ENCODE results near the gene S1PR5.

DNA sequence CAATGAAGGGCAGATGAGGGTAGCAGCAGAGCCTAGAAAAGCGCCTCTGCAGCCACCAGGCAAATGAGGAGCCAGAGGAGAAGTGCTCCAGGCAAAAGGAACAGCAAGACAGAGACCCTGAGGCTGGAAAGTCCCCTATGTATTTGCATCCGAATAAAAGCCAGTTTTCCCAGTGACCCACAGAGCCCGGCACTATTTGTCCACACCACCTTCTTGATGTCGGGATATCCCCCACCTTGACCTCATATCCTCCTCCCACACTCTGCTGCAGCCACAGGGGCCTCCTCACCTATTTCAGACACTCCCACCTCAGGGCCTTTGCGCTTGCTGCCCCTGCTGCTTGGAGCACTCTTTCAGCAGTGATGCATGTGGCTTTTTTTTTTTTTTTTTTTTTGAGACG is 33.1 kb upstream of the S1PR5 start:
- no peak; the same call in 1 of the 2 replicates for TF ChIP-seq ZNF384 (IDR thresholded peaks at IDR 0.05)
- no peak for TF ChIP-seq ELF4 (IDR thresholded peaks at IDR 0.05)
- no peak for TF ChIP-seq FOXM1 (IDR thresholded peaks at IDR 0.05; ENCODE audit: borderline replicate concordance)

Data from HEK293T (cell line).